Measurements from ENCODE around the gene TADA1.

- TF ChIP-seq POLR2AphosphoS5 (IDR thresholded peaks at IDR 0.05; ENCODE audit: low read depth, low read length) (no peak), POLR2A (IDR thresholded peaks at IDR 0.05; ENCODE audit: low read depth, low read length) (no peak), TAF1 (IDR thresholded peaks at IDR 0.05; ENCODE audit: borderline replicate concordance, low read depth, low read length) (no peak)
Observed at GRCh38 chr1:166918088-166918955, 42.3 kb upstream of the TADA1 start.
